Cortex of kidney (tissue), 1 donor: ENCODE results near the gene ZNF331.

Source experiments
- DNase-seq: peaks from one replicate; lab custom pipeline; 2025; lab: John Stamatoyannopoulos, UW

Gene ZNF331

GRCh38 chr19:53571339-53571738 is 33.4 kb downstream of the ZNF331 start:
- DNase-seq = no peak

GRCh38 chr19:53576941-53577653 is 39.2 kb downstream of the ZNF331 start:
- no peak for DNase-seq

GRCh38 chr19:53577968-53578367 is 40.0 kb downstream of the ZNF331 start:
- no peak for DNase-seq

GRCh38 chr19:53579518-53579917 is 41.6 kb downstream of the ZNF331 start:
- DNase-seq = no peak

- no peak for DNase-seq
These were observed 43.2 kb downstream of the ZNF331 start for GRCh38 chr19:53580871-53581835.

GRCh38 chr19:53581871-53582279 is 43.9 kb downstream of the ZNF331 start:
- no peak for DNase-seq

GRCh38 chr19:53583181-53583580 is 45.2 kb downstream of the ZNF331 start:
- DNase-seq = no peak

- no peak for DNase-seq
These were observed 48.3 kb downstream of the ZNF331 start for GRCh38 chr19:53586277-53586691.

- no peak for DNase-seq
These were observed 57.0 kb downstream of the ZNF331 start for GRCh38 chr19:53594811-53595509.

- no peak for DNase-seq
These were observed 57.5 kb downstream of the ZNF331 start for GRCh38 chr19:53595510-53595867.

GRCh38 chr19:53596056-53596455 is 58.1 kb downstream of the ZNF331 start:
- no peak for DNase-seq

- DNase-seq = no peak
These were observed 59.1 kb downstream of the ZNF331 start for GRCh38 chr19:53597023-53597422.

GRCh38 chr19:53598361-53598760 is 60.4 kb downstream of the ZNF331 start:
- no peak for DNase-seq

GRCh38 chr19:53600217-53600616 is 62.3 kb downstream of the ZNF331 start:
- no peak for DNase-seq

- no peak for DNase-seq
These were observed 68.1 kb downstream of the ZNF331 start for GRCh38 chr19:53606031-53606430.

- no peak for DNase-seq
These were observed 70.4 kb downstream of the ZNF331 start for GRCh38 chr19:53608381-53608780.

GRCh38 chr19:53612762-53613526 is 75.0 kb downstream of the ZNF331 start:
- no peak for DNase-seq

- DNase-seq = no peak
These were observed 84.2 kb downstream of the ZNF331 start for GRCh38 chr19:53621885-53622740.

- no peak for DNase-seq
These were observed 87.0 kb downstream of the ZNF331 start for GRCh38 chr19:53624771-53625545.

- no peak for DNase-seq
These were observed 88.5 kb downstream of the ZNF331 start for GRCh38 chr19:53626486-53626885.
